Mucosa of stomach (tissue), 1 donor: ENCODE results near the gene UPP1.

ENCODE experiments used
- H3K27me3 ChIP-seq: one replicate; pipeline ENCODE4 v1.7.0; 2013; ENCODE audit warnings: mild to moderate bottlenecking, low read length; ENCODE audit not compliant: control insufficient read depth, insufficient read depth
- H3K36me3 ChIP-seq: one replicate; pipeline ENCODE4 v1.7.0; 2013; ENCODE audit warnings: low read length; ENCODE audit not compliant: control insufficient read depth, insufficient read depth
- H3K4me1 ChIP-seq: one replicate; pipeline ENCODE4 v1.7.0; 2013; ENCODE audit warnings: mild to moderate bottlenecking, low read length; ENCODE audit not compliant: control insufficient read depth, insufficient read depth
- H3K4me3 ChIP-seq: one replicate; pipeline ENCODE4 v1.7.0; 2013; ENCODE audit warnings: low read length
- H3K9ac ChIP-seq: one replicate; pipeline ENCODE4 v1.7.0; 2013; ENCODE audit warnings: mild to moderate bottlenecking, low read length, moderate library complexity
- H3K9me3 ChIP-seq: one replicate; pipeline ENCODE4 v1.7.0; 2013; ENCODE audit warnings: mild to moderate bottlenecking, low read length, moderate library complexity; ENCODE audit not compliant: control insufficient read depth
- donor health status: Pancreatic carcinoma.

Gene UPP1

DNA sequence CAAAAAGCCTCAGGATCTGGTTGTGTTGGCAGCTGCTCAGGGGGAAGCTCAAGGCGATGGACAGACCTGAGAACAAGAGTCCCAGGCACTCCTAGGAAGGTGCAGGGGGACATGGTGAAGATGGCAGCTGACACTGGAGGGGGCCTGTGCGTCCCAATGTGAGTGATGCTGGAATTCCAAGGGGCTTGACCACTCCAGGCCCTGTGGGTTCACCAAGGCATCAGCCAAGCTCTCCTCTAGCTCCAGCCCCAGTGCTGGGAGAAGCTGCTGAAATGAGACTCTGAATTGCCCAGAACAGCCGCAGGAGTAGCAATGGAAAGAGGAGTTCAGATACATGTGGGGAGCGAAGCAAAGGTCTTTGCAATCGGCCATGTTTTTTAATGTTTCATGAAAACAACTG, 16.0 kb downstream of the UPP1 start:
- Histone ChIP-seq H3K4me1 (peaks cover under 1% of the 10 kb centered on the region), H3K36me3 (no peaks in the 10 kb centered on the region), H3K4me3 (no peak overlapping the region), H3K27me3 (no peaks in the 10 kb centered on the region), H3K9ac (no peak overlapping the region), H3K9me3 (no peaks in the 10 kb centered on the region)

DNA sequence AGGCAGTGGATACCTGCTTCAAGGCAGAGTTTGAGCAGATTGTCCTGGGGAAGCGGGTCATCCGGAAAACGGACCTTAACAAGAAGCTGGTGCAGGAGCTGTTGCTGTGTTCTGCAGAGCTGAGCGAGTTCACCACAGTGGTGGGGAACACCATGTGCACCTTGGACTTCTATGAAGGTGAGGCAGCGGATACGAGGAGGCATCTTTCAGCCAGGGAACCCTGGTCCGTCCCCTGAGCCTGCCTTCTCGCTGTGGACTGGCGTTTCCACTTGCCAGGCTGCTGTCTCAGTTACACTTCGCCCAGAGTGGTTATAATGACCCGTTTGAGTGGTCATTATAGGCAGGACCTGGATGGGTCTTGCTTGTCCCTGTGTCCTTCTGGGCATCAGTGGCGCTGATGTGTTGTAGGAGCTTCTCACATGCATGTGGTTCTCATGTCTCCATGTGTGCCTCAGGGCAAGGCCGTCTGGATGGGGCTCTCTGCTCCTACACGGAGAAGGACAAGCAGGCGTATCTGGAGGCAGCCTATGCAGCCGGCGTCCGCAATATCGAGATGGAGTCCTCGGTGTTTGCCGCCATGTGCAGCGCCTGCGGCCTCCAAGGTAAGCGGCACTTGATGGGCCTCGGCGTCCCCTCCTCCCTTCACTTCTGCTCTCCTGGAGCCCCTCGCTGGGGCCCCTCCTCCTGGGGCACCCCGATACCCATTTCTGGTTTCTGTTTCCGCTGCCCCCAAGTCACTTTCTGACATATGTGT, 18.0 kb downstream of the UPP1 start:
- H3K9ac ChIP-seq, result no peak overlapping the region
- H3K9me3 ChIP-seq, result no peaks in the 10 kb centered on the region
- H3K4me1 ChIP-seq, result peaks cover 4% of the 10 kb centered on the region
- no peak overlapping the region for H3K4me3 ChIP-seq
- no peaks in the 10 kb centered on the region for H3K36me3 ChIP-seq
- H3K27me3 ChIP-seq, result no peaks in the 10 kb centered on the region

DNA sequence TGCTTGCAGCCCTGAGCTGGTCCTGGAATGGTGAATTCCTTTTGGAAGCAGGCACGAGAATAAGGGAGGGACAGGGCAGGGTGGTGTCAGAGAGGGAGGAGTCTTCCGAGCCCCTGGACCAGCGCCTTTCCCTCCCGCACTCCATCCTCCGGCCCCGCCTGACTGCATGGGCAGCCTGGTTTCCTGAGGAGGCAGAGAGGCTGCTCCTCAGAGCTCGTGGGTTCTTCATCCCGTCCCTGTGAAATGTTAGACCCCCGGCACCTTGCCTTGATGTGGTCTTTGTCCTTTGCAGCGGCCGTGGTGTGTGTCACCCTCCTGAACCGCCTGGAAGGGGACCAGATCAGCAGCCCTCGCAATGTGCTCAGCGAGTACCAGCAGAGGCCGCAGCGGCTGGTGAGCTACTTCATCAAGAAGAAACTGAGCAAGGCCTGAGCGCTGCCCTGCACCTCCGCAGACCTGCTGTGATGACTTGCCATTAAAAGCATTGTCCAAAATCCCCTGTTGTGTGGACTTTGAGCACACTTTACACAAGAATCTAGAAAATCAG, 18.9 kb downstream of the UPP1 start:
- H3K4me3 ChIP-seq, result no peak overlapping the region
- H3K4me1 ChIP-seq, result peaks cover 4% of the 10 kb centered on the region
- no peaks in the 10 kb centered on the region for H3K9me3 ChIP-seq
- H3K9ac ChIP-seq, result no peak overlapping the region
- no peaks in the 10 kb centered on the region for H3K27me3 ChIP-seq
- no peaks in the 10 kb centered on the region for H3K36me3 ChIP-seq

DNA sequence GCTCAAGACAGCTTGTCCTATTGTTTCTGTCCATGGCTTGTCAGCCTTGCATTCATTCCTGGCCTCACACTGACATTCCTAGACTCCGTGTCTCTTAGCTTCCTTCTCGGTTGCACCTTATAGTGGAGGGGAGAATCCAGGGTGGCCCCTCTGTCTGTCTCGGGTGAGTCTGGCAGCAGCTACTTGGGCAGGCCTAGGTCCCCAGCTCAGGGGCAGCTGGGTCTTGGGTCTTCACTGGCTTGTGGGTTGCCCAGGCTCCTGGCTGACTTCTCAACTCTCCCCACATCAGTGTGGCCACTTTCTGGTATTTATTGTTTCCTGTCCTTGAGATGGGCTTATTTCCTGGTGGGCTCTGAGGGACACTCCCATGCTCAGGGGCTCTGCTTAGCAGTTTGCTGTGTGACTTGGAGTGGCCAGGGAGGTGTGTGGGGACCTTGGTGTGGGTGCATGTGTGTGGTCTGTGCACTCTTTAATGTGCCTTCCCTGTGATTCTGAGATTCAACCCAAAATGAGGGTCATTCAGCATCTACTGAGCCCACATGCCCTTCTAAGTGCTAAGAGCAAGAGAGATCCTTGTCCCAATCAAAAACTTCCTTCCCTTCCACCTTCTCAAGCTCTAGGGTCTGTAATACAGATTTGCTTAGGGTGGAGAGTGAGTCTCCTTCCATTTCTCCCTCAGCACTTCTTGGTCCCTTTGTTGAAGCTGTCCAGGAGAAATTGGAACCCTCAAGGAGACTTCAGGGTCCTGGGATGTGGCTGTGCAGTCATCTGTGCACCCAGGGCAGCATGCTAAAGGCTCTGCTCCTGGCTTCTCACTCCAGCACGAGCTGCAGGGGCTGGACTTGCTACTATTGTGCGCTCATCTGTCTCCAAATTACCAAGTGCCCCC, 20.1 kb downstream of the UPP1 start:
- Histone ChIP-seq H3K9me3 (no peaks in the 10 kb centered on the region), H3K27me3 (no peaks in the 10 kb centered on the region), H3K9ac (no peak overlapping the region), H3K36me3 (no peaks in the 10 kb centered on the region), H3K4me3 (no peak overlapping the region), H3K4me1 (peaks cover 4% of the 10 kb centered on the region)

DNA sequence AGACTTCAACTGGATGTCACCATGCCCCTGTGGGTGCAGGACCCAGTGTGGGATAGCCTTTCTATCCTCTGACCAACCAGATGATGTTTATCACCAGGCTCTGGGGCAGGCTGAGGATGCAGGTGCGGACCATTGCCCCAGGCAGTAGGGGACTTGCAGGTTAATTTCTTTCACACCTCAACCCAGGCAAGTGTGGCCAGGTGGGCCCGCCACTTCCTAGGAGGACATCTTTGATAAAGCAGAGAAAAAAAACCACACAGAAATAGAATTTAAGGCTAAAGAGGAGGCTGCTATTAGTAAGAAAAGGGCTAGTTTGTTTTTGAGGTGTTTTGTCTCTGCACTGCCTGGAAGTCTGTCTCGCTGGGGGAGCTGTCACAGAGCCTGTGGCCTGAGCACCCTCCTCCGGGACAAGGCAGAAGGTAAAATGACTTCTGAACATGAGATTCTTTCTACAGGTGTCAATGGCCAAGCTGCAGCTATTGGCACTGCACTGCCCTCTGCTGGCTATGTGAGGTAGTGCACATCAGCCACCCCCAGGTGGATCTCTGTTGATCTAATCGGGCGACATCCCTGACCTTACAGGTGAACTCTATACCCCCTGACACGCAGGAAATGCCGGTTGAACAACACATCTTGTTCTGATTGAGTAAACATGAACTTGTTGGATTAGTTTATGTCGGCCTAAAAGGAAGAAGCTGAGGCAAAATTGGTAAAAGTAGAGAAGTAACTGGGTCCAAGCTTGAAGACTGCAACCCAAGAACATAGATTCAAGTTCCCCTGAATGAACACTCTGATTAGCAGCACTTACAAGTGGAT, 21.0 kb downstream of the UPP1 start:
- no peaks in the 10 kb centered on the region for H3K9me3 ChIP-seq
- no peaks in the 10 kb centered on the region for H3K36me3 ChIP-seq
- no peak overlapping the region for H3K4me3 ChIP-seq
- peaks cover 4% of the 10 kb centered on the region for H3K4me1 ChIP-seq
- H3K9ac ChIP-seq, result no peak overlapping the region
- no peaks in the 10 kb centered on the region for H3K27me3 ChIP-seq

DNA sequence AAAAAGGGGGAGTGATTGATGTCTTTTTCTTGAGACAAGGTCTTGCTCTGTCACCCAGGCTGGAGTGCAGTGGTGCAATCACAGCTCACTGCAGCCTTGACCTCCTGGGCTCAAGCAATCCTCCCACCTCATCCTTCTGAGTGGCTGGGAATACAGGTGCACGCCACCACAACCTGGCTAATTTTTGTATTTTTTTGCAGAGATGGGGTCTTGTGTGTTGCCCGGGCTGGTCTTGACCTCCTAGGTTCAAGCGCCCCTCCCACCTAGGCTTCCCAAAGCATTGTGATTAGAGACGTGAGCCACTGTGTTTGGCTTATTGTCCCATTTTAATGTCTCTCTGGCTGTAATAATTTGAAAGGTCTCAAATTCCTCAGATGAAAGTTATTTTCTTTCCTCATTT, 21.8 kb downstream of the UPP1 start:
- no peak overlapping the region for H3K4me3 ChIP-seq
- no peaks in the 10 kb centered on the region for H3K9me3 ChIP-seq
- H3K36me3 ChIP-seq, result no peaks in the 10 kb centered on the region
- H3K4me1 ChIP-seq, result peaks cover 4% of the 10 kb centered on the region
- H3K27me3 ChIP-seq, result no peaks in the 10 kb centered on the region
- H3K9ac ChIP-seq, result no peak overlapping the region

DNA sequence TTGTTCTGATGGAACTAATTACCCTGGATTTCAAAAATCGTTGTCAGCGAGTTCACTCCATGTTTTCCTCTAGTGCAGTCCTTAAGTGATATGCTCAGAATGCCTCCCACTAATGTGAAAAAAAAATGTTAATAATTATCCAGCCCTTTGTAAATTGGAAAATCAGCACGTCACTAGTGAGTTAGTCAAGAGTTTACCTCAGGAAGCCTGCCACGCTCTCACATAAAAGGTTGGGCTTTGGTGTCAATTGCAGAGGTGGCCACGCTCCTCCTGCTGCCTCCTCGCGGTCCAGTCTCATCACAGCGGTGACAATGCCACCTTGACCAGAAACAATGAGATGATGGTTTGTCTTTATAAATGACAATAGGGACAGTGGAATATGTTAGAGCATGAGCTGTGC, 22.5 kb downstream of the UPP1 start:
- Histone ChIP-seq H3K9ac (no peak overlapping the region), H3K4me3 (no peak overlapping the region), H3K36me3 (no peaks in the 10 kb centered on the region), H3K4me1 (peaks cover 4% of the 10 kb centered on the region), H3K27me3 (no peaks in the 10 kb centered on the region), H3K9me3 (no peaks in the 10 kb centered on the region)

DNA sequence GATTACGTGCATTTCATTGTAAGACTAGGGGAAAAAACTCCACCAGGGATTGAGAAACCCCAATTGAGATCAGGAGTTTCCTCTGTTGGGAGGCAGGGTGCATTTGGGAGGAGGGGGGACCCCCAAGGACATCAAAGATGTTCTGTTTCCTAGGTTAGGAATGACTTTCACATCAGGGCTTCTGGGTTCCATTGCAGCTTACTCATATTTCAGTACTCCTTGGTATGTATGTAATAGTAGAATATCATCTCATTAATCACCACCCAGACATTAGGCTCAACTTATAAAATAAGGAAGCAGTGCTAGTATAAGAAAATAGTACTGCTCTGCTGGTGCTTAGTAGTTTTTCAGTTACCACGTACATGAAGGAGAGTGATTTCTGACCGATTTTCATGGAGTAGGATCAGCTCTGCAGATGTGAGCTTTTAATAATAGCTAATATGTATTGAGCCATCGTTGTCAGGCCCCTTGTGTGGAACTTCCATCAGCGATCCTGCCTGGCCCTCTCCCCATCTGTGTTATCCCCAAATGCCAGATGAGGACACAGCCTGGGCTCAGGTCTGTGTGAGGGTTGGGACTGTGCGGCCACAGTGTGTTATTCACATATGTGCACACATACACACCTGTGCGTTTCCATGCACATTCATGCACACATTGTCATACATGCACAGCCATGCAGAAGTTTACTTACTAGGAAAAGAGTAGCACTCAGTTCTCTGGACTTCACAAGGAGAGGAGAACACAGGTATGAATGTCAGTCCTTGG, 23.5 kb downstream of the UPP1 start:
- Histone ChIP-seq H3K9ac (no peak overlapping the region), H3K9me3 (no peaks in the 10 kb centered on the region), H3K4me1 (peaks cover 4% of the 10 kb centered on the region), H3K36me3 (no peaks in the 10 kb centered on the region), H3K4me3 (no peak overlapping the region), H3K27me3 (no peaks in the 10 kb centered on the region)

DNA sequence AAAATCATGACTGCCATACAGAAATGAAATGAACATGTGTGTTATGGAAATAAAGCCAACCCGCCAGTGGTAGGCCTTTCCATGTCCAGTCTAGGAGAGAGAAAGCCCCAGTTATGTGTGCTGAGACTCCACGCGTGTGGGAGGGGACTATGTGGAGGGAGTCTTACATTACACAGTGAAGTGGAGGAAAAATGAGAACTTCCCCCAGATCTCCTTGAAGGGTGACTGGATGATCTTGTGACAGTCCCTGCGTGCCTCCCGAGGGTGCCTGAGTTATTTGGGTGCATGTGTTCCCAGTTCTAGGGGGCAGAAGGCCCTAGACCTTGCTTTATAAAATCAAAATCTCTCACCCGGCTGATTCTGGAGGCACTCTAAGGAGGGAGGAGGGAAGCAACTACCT, 24.2 kb downstream of the UPP1 start:
- Histone ChIP-seq H3K27me3 (no peaks in the 10 kb centered on the region), H3K9ac (no peak overlapping the region), H3K9me3 (no peaks in the 10 kb centered on the region), H3K4me1 (peaks cover 4% of the 10 kb centered on the region), H3K4me3 (no peak overlapping the region), H3K36me3 (no peaks in the 10 kb centered on the region)

DNA sequence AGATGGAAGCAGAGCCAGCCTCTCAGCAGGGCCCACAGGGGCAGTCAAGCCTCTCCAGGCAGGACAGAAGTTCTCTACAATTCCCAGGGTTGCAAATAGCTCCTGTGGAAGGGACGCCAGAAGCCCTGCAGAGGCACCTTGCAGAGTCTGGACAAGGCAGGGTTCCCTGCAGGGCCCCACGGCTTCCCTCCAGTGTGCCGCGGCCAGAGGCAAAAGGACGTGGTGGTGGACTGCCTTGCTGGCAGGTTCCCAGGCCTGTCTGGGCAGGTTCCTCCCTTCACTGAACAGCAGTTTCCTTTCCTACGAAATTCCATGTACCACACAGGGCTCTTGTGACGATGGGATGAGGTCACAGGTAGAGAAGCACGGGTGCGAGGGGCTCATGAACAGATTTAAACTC, 25.1 kb downstream of the UPP1 start:
- Histone ChIP-seq H3K9me3 (no peaks in the 10 kb centered on the region), H3K9ac (no peak overlapping the region), H3K4me1 (peaks cover 4% of the 10 kb centered on the region), H3K4me3 (no peak overlapping the region), H3K36me3 (no peaks in the 10 kb centered on the region), H3K27me3 (no peaks in the 10 kb centered on the region)

DNA sequence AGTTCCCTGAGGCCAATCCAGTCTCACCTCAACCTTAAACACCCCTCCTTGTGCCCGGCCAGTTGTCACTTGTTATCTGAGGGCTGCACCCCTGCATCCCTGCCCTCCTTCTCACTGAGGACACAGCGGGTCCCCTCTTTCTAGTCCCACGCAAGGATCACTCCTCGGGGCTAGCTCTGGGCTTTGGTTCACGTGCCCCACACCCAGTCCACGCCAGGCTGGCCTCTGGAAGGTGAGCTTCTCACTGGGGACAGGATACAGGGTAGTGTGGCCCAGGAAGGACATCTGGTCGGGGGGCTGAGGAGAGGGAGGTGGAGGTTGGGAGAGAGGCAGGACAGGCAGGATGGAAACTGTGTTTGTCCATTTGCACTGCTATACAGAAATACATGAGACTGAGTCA, 25.5 kb downstream of the UPP1 start:
- Histone ChIP-seq H3K9me3 (no peaks in the 10 kb centered on the region), H3K36me3 (no peaks in the 10 kb centered on the region), H3K4me1 (peaks cover 4% of the 10 kb centered on the region), H3K9ac (no peak overlapping the region), H3K4me3 (no peak overlapping the region), H3K27me3 (no peaks in the 10 kb centered on the region)
